SK-N-SH (cell line): Measurements from ENCODE around the gene SNX8.

Source experiments
- CTCF ChIP-seq: fragments of 200-600 bp; sonication (generic); IDR thresholded peaks from 2 replicates; pipeline ENCODE4 v1.6.1; 2017; ENCODE audit warnings: antibody characterized with exemption, mild to moderate bottlenecking, moderate library complexity
- EP300 ChIP-seq, 2 experiments: IDR thresholded peaks; 2 replicates each; pipeline versions ENCODE4 v1.4.0 to v1.6.1; 2012; ENCODE audit warnings: borderline replicate concordance in 1 of 2, low read depth in 1 of 2, low read length in 1 of 2
- FOXJ3 ChIP-seq: sonication (generic); formaldehyde crosslinking; IDR thresholded peaks from 2 replicates; pipeline ENCODE4 v1.5.1; 2020; ENCODE audit warnings: mild to moderate bottlenecking, missing genetic modification reagents
- FOXM1 ChIP-seq: IDR thresholded peaks from 2 replicates; pipeline ENCODE4 v1.4.0; 2012; ENCODE audit warnings: low read depth, mild to moderate bottlenecking
- MAX ChIP-seq: IDR thresholded peaks from 2 replicates; pipeline ENCODE4 v1.4.0; 2012; ENCODE audit warnings: low read depth
- POLR2AphosphoS5 ChIP-seq: IDR thresholded peaks from 2 replicates; pipeline ENCODE4 v1.6.1; 2012; ENCODE audit warnings: low read depth, low read length
- RAD21 ChIP-seq: IDR thresholded peaks from 2 replicates; pipeline ENCODE4 v1.6.1; 2012; ENCODE audit warnings: mild to moderate bottlenecking, low read length
- RCOR1 ChIP-seq: fragments of 150-350 bp; IDR thresholded peaks from 2 replicates; pipeline ENCODE4 v1.6.1; 2017; ENCODE audit warnings: antibody characterized with exemption, low read length
- REST ChIP-seq: IDR thresholded peaks from 2 replicates; pipeline ENCODE4 v1.6.1; 2012; ENCODE audit warnings: mild to moderate bottlenecking, low read depth, low read length, moderate library complexity
- RFX5 ChIP-seq: IDR thresholded peaks from 2 replicates; pipeline ENCODE4 v1.6.1; 2012; ENCODE audit warnings: mild to moderate bottlenecking, improper control_type of control experiment, low read length
- SMC3 ChIP-seq: IDR thresholded peaks from 2 replicates; pipeline ENCODE4 v1.6.1; 2012; ENCODE audit warnings: low read depth, low read length, improper control_type of control experiment
- TAF1 ChIP-seq: IDR thresholded peaks from 2 replicates; pipeline ENCODE4 v1.6.1; 2012; ENCODE audit warnings: low read depth, mild to moderate bottlenecking, low read length, moderate library complexity, borderline replicate concordance
- USF2 ChIP-seq: fragments of 150-350 bp; IDR thresholded peaks from 2 replicates; pipeline ENCODE4 v1.6.1; 2017; ENCODE audit warnings: antibody characterized with exemption, low read length, low read depth, borderline replicate concordance
- ZBTB33 ChIP-seq: IDR thresholded peaks from 2 replicates; pipeline ENCODE4 v1.4.0; 2012; ENCODE audit warnings: low read depth, borderline replicate concordance

GRCh38 chr7:2253021-2253420 lies 61.2 kb downstream of the SNX8 start:
- TF ChIP-seq SMC3 = no peak
- TF ChIP-seq CTCF = no peak
- TF ChIP-seq REST = no peak
- no peak for TF ChIP-seq RFX5
- TF ChIP-seq EP300 (IDR thresholded peaks at IDR 0.05; ENCODE audit: borderline replicate concordance in 1 of 2, low read depth in 1 of 2, low read length in 1 of 2) = no peak
- TF ChIP-seq USF2 = no peak
- no peak for TF ChIP-seq ZBTB33
- no peak for TF ChIP-seq RCOR1
- no peak for TF ChIP-seq POLR2AphosphoS5
- no peak for TF ChIP-seq RAD21
- no peak for TF ChIP-seq FOXM1
- no peak for TF ChIP-seq FOXJ3
- TF ChIP-seq TAF1 = no peak
- no peak for TF ChIP-seq MAX
